Upper lobe of left lung (tissue), 4 donors: ENCODE results near the gene TMEM100.

ENCODE experiments used
- POLR2A ChIP-seq, 4 donors: fragments of 450-650 bp; IDR thresholded peaks; one replicate each; pipeline ENCODE4 v1.5.1; 2016 to 2017; ENCODE audit warnings: antibody characterized with exemption in 4 of 4, mild to moderate bottlenecking in 2 of 4
- POLR2AphosphoS5 ChIP-seq, 2 donors: sonication (generic); formaldehyde crosslinking; IDR thresholded peaks; one replicate each; pipeline ENCODE4 v1.5.1; 2017; ENCODE audit warnings: antibody characterized with exemption in 2 of 2
- TF ChIP-seq, protein P1 (sequence below), 6 experiments: fragments of 450-650 bp in 4 of 6; fragments of 200-600 bp in 2 of 6; sonication (generic) in 2 of 6; IDR thresholded peaks; one replicate each; pipeline ENCODE4 v1.5.1; 2016 to 2019; ENCODE audit warnings: antibody characterized with exemption in 6 of 6

DNA sequence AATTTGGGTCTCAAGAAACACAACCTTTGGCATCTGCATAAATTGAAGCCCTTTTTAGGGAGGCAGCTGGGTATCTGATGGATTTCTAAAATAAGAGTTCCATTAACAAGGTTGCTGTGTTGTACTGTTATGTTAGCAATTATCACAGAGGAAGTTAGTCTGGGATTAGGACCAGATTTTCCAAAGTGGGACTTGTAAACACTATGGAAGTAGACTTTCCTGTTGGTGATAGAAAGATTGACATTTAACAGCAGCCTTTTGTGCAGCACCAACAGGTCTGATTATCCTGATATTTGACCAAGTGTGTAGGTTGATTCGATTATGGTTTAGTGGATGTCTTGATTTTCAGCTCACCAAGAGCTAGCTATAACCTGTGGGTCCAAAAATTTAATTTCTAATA, 46.4 kb downstream of the TMEM100 start:
- TF ChIP-seq POLR2A (IDR thresholded peaks at IDR 0.05) (no peak), POLR2AphosphoS5 (IDR thresholded peaks at IDR 0.05) (no peak)
- TF ChIP-seq, protein P1, sequence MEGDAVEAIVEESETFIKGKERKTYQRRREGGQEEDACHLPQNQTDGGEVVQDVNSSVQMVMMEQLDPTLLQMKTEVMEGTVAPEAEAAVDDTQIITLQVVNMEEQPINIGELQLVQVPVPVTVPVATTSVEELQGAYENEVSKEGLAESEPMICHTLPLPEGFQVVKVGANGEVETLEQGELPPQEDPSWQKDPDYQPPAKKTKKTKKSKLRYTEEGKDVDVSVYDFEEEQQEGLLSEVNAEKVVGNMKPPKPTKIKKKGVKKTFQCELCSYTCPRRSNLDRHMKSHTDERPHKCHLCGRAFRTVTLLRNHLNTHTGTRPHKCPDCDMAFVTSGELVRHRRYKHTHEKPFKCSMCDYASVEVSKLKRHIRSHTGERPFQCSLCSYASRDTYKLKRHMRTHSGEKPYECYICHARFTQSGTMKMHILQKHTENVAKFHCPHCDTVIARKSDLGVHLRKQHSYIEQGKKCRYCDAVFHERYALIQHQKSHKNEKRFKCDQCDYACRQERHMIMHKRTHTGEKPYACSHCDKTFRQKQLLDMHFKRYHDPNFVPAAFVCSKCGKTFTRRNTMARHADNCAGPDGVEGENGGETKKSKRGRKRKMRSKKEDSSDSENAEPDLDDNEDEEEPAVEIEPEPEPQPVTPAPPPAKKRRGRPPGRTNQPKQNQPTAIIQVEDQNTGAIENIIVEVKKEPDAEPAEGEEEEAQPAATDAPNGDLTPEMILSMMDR (IDR thresholded peaks at IDR 0.05): no peak
